Measurements from ENCODE around the gene TNFRSF8.

TNFRSF8 gene

DNA sequence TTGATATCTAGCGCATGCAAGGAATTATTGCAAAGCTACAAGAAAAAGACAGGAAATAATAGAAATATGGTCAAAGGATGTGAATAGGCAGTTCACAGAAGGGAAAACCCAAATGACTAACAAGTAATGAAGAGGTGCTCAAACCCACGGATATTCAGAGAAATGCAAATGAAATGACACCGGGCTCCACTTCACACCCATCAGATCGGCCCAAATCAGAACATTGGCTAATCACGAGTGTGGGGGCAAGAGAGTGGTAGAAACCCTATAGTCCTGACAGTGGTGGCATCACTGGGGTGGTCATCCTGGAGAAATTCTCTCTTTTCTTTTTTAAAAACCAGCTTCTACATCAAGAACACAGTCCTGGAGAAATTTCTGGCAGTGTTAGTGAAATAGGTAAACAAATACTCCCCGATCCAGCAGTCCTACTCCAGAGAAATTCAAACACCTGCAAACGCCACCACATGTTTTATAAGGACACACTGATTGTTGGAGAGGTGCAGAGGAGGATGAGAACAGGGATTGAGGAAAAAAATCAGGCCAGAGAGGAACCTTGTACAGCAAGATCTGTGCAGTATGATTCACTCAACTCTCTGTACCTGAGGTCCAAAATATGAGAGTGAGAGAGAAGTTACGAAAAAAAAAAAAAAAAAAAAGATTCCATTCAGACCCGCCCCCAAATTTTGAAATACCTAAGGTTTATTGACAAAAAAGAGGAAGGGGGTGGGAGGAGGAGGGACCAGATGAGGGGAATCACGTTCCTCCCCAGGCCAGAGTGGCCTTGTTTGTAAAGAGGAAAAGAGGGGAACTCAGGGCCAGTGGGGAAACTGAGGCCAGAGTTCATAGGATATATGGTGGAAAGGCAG is 94.5 kb downstream of the TNFRSF8 start:
- DNase-seq (ENCODE audit: low read depth in 2 of 2), result no peak

DNA sequence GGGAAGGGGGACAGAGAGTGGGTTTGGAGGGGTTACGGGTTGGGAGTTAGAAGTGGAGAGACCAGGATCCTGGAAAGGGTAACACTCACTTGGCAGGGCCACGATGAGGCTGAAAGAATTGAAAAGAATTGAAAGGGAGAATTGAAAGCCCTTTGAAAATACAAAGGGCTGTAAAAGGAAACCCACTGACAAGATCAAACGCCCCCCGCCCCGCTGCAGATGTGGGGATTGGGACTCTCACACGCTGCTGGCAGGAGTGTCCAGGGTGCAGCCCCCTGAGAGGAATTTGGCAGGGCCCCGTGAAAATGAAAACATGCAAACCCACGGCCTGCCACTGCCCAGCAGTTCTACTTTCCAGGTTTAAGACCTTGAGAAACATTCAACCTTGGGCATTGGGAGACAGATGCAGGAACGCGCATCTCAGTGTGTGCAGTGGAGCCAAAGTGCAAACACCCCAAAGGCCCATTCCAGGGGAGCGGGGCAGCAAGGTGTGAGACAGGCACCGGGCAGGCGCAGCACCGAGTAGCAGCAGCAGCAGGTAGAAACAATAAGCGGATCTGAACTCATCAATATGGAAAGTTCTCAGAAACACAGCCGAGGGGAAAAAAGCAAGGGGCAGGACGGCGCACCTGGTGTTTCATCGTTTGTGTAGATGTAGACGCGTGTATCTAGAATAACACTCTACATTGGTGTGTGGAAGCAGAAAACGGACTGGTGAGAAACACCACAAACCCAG is 95.4 kb downstream of the TNFRSF8 start:
- DNase-seq (ENCODE audit: low read depth in 2 of 2), result no peak

DNA sequence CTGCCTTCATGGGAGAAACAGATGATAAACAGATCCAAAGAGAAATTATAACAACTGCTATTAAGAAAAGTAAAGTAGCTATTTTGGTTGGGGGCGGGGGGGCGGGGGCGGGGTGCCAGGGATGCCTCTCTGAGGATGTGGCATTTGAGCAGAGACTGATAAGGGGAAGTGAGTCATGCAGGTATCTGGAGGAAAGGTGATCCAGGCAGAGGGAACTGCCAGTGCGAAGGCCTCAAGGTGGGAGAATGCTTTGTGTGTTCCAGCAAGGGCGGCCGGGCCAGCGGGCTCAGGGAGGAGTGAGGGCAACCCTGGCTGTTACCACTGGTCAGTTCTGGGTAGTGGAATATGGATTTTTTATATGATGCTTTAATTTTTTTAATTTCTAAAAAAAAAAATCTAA is 96.7 kb downstream of the TNFRSF8 start:
- DNase-seq (ENCODE audit: low read depth in 2 of 2), result no peak

DNA sequence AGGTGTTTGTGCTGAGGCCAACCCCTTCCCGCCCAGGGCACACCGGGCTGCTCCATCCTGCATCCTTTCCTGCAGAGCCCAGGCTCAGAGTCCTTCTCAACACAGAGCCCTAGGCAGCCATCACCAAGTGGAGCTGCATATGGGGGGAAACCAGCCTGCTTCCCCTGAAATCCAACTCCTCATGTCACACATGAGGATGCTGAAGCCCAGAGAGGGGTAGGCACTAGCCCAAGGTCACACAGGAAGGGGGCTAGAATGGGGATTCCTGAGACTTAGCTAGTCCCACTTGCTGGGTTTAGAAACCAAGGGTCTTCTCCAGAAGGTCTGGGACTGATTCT is 98.2 kb downstream of the TNFRSF8 start:
- no peak for DNase-seq (ENCODE audit: low read depth in 2 of 2)

- DNase-seq (ENCODE audit: low read depth in 2 of 2), result peak; percentile 58 to 59
These were observed 98.8 kb downstream of the TNFRSF8 start for GRCh38 chr1:12161662-12162458.

DNA sequence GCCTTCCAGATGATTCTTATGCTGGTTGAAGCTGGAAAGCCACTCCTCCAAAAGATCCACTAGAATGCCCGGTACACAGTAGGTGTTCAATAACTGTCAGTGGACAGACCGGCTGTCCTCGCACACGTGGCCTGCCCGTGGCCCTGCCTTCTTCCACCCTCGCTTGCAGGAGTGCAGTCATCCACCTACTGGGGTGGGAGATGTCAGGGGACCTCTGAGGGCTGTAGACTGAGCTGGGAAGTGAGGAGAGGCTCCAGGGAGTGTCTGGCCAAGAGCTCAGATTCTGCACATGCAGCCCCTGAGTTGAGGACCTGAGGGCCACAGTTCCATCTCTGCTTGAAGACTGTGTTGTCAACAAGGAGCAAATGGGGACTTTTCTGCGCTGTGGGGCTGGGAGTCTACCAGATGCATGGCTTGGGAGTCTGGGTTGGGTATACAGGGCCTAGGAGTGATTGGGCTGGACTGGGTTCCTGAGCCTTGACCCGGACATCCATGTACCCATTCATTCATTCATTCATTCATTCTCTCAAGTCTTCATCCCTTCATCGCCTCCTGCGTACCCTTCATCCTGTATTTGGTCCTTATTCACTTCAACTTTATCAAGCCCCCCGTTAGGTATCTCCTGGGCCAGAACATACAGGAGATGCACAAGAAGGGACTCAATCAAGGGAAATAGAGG is 99.5 kb downstream of the TNFRSF8 start:
- DNase-seq (ENCODE audit: low read depth in 2 of 2), result no peak

GRCh38 chr1:12163210-12163609 is 100.1 kb downstream of the TNFRSF8 start:
- no peak for DNase-seq (ENCODE audit: low read depth in 2 of 2)

- DNase-seq (ENCODE audit: low read depth in 2 of 2), result no peak
These were observed 101.1 kb downstream of the TNFRSF8 start for GRCh38 chr1:12164210-12164609.

DNA sequence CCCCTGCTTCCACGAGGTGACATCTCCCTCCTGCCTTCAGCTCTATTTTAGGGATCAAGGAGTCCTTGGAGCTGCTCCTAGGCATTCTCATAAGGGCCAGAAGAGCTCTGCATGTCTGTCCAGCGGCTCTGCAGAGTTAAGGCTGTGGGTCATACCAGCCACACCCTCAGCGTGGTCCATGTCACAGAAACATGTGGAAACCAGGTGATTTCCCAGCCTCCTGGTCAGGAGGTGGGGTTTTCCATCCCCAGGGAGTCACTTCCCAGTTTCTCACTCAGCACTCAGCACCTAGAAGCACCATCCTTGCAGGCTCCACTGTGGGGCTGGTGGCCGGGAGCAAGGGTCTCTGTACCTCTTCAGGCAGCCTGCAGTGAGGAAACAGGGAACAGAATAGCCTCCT is 102.2 kb downstream of the TNFRSF8 start:
- no peak for DNase-seq (ENCODE audit: low read depth in 2 of 2)

DNA sequence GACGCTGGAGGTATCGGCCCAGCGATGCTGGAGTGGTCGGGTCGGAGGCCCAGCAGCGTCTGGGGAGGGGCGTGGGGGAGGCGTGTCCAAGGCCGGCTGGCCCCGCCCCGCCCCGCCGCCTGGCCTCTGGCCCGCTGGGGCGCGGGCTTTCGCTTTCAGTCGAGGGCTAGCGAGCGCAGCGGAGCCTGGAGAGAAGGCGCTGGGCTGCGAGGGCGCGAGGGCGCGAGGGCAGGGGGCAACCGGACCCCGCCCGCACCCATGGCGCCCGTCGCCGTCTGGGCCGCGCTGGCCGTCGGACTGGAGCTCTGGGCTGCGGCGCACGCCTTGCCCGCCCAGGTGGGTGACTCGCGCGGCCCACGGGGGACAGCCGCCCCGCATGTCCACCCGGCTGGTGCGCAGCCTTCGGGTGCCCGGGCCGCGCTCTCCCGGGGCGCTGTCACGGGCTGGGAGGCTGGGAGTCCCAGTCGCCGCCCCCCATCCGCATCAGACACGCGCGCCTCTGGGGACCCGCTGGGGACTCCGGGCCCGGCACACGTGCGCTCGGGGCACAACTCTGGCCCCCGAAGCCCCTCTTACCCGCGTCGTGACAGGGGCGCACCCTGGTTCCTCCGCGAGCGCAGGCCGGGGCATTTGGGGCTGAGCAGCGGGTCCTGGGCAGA is 103.9 kb downstream of the TNFRSF8 start, which contains the start of gene TNFRSF1B:
Gene TNFRSF1B (plus strand): TSS at position 158 of the 659 bp plus-strand sequence. CDS start 101 bp downstream, at position 259.
- peak; percentile 48 to 65 for DNase-seq (ENCODE audit: low read depth in 2 of 2)

DNA sequence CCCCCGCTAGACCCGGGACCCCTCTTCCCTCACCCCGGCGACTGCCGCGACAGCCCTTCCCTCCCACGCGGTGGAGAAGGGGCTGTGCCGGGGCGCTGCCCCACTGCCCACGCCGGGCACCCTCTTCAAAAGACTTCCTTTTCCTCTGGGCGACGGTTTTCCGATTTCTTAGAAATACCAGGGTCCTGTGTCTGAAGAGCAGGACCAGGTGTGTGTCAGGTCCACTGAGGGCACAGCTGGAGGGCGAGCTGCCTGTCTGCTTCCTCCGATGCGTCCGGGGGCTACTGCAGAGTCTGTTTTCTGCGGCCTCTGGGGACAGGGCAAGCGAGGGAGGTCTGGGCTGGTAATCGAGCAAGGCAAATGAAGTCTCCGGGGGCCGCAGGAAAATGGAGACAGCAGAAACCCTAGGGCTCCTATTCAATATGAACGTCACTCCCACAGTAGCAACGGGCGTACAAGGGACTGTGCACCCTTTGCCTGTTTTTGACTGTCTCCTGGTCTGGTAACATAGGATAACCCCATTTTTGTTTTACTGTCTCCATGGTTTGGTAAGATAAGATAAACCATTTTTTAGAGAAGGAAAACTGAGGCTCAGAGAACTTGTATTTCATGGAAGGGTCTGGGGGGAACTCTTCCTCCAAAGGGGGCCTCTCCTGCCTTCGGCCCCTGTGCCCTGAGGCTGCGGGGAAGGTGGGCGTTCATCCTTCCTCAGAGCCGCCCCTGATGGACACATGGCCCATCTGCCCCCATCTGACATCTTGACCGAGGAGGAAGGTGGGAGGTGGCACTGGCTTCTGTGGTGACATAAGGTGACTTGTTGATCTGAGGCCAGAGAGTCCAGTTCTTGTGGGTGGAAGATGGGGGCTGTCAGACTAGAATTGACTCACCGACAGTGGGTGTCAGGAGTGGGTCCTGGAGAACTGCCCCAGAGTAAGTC is 104.7 kb downstream of the TNFRSF8 start:
- DNase-seq (ENCODE audit: low read depth in 2 of 2), result no peak

DNA sequence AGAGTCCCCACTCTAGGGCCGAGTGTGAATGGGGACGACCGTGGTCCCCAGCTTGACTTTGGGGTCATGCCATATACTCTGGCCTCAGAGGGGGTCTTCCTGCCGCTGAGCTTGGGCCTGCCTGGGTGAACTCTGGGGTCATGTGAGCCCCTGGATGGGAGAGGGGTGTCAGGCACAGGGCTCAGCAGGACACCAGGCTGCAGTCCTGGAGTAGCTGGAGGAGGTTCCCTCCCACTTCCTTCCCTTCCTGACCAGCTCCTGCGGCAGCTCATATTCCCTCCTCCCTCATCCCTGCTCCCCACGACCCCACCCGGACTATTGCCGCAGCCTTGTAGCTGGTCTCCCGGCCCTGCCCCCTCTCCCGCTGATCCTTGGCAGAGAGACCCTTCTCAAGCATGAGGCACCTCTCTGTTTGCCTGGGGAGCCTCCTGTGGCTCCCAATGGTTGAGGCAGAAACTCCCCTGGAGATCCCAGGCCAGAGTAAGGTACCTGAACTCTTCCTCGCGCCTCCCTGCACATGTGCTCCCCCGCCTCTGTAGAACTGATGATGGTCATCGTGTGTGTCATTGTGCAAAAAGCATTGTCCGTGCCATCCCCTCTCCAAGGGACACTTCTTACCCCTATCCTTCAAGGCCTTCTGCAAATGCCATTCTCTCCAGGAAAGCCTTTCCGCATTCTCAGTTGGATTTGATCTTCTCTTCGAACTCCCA is 105.5 kb downstream of the TNFRSF8 start:
- no peak for DNase-seq (ENCODE audit: low read depth in 2 of 2)

- no peak for DNase-seq (ENCODE audit: low read depth in 2 of 2)
These were observed 106.5 kb downstream of the TNFRSF8 start for GRCh38 chr1:12169442-12170135.

DNA sequence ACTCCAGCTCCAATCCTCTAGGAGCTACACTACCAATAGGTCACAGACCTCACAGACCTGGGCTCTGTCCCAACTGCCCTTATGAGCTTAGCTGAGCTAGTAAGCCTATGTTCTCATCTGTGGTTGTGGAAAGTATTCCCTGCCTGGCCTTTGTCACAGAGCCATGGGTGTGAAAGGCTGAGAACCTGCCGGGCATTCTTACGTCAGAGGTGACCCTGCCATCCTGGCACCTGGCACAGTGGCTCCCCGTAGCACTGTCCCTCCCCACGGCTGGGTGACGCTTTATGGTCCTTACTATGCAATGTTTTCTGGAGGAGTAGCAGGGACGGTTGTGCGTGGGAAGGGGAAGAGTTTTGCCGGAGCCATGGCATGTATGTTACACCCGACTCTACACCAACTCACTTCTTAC is 107.2 kb downstream of the TNFRSF8 start:
- no peak for DNase-seq (ENCODE audit: low read depth in 2 of 2)

- DNase-seq (ENCODE audit: low read depth in 2 of 2), result no peak
These were observed 108.3 kb downstream of the TNFRSF8 start for GRCh38 chr1:12171206-12172041.

DNA sequence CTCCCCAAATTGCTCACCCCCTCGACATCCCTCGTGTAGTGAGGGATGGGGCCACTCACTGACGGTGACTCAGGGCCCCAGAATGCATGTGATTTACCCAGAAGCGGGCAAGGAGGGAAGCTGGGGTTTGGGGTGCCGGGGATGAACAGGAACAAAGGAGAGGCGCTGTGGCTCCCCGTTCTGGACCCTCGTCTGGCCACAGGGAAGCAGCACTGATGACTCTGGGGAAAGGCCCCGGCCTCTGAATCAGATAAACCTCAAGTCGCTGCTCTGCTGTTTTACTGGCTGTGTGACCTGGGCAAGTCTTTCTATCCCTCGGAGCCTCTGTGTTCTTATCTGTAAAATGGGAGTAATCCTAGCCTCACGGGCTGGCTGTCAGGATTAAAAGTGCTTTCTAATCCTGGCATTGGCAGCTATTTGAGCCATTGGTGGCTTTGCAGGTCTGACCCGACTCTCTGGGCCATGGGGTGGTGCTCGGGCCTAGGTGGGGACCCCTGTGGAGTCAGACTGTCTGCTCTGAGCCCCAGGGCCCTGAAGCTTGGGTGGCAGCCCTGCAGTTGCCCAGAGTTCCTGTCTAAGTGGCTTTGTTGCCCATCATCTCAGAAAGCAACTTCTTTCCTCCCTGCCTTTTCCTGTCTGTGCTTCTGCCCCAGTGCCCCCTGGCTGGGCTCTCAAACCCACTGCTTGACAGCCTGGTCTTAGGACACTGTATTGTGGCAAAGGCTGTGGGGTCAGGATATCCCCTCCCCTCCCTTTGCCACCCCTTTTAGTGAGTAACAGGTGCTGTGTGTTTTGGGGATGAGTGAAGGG is 109.1 kb downstream of the TNFRSF8 start:
- no peak for DNase-seq (ENCODE audit: low read depth in 2 of 2)

DNA sequence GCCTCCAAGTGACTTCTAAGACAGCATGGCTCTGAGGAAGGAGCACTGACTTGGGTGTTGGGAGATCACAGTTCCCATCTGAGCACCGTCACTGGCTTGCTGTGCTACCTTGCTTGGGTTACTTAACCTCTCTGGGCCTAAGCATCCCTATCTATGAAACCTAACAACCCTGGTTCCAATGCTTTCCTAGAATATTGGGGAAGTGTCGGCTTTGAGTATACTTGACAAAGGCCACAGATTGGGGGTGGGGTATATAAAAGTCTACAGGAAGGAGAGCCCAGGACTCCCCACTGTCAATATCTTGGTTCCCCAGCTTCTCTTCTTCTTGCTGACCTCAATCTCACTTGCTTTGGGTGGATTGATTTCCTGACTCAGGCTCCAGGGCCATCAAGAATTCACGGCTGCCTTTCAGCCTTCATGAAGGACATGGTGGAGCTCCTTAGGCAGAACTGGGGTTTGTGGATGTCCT is 110.0 kb downstream of the TNFRSF8 start:
- DNase-seq (ENCODE audit: low read depth in 2 of 2), result no peak
